Astrocyte of the cerebellum (primary cell): ENCODE measurements around the gene SYNE2.

Experiments
- DNase-seq: peaks from one replicate; pipeline ENCODE4 v3.0.0-alpha.2; 2011; ENCODE audit warnings: low read depth
- H3K4me3 ChIP-seq: 2 replicates; pipeline ENCODE4 v1.5.1; 2011; ENCODE audit warnings: mild to moderate bottlenecking, low read depth, low read length, moderate library complexity
- CTCF ChIP-seq: IDR thresholded peaks from 2 replicates; pipeline ENCODE4 v1.5.1; 2012; ENCODE audit warnings: low read length, low read depth, moderate library complexity, mild to moderate bottlenecking; ENCODE audit errors: missing control alignments
- in situ Hi-C: cut with HindIII; loops from 2 replicates; pipeline ENCODE4 v1.10.0; 2017; ENCODE audit warnings: low sequenced_read_pairs

SYNE2 gene

GRCh38 chr14:64186231-64187129 lies 333.7 kb downstream of the SYNE2 start:
- in situ Hi-C loops, result no loop called here
- DNase-seq, result no peak
- H3K4me3 ChIP-seq, result no peak overlapping the region
- no peak for TF ChIP-seq CTCF

- no peak for DNase-seq
- in situ Hi-C loops, result no loop called here
- TF ChIP-seq CTCF, result no peak
- H3K4me3 ChIP-seq, result no peak overlapping the region
These were observed 334.5 kb downstream of the SYNE2 start for GRCh38 chr14:64187331-64187730.

GRCh38 chr14:64190974-64191502 lies 338.2 kb downstream of the SYNE2 start:
- no peak overlapping the region for H3K4me3 ChIP-seq
- DNase-seq, result no peak
- in situ Hi-C loops, result no loop called here
- no peak for TF ChIP-seq CTCF

- DNase-seq, result peak; percentile 42
These were observed 339.0 kb downstream of the SYNE2 start for GRCh38 chr14:64191756-64192155.

GRCh38 chr14:64193821-64194220 lies 341.0 kb downstream of the SYNE2 start:
- in situ Hi-C loops, result no loop called here
- no peak for DNase-seq
- H3K4me3 ChIP-seq, result no peak overlapping the region
- TF ChIP-seq CTCF, result no peak

More at GRCh38 chr14:64191756-64192155, 339.0 kb downstream of the SYNE2 start:
- no peak overlapping the region for H3K4me3 ChIP-seq
- TF ChIP-seq CTCF, result no peak
- in situ Hi-C loops, result no loop called here

- TF ChIP-seq CTCF, result no peak
- in situ Hi-C loops, result no loop called here
- no peak overlapping the region for H3K4me3 ChIP-seq
These were observed 341.6 kb downstream of the SYNE2 start for GRCh38 chr14:64194404-64194803.

More at GRCh38 chr14:64194404-64194803, 341.6 kb downstream of the SYNE2 start:
- no peak for DNase-seq
